ENCODE results near the gene ATP8A2. TPM values are rescaled to one million over a fixed set of nuclear protein-coding genes. Genes with fewer than 3 reads are reported as not detected.

Gene ATP8A2
- total RNA-seq, 1 donor: 0.72 TPM

- no peaks in the 10 kb centered on the region for H3K9me3 ChIP-seq (ENCODE audit: low read depth, low read length)
Observed at GRCh38 chr13:25939961-25940687, 568.4 kb downstream of the ATP8A2 start.

GRCh38 chr13:25943081-25943480 is 571.3 kb downstream of the ATP8A2 start:
- H3K27ac ChIP-seq (ENCODE audit: low read depth, low read length): no peak overlapping the region
- H3K4me2 ChIP-seq (ENCODE audit: insufficient read depth, low read length): no peak overlapping the region
- H3K9me3 ChIP-seq (ENCODE audit: low read depth, low read length): no peaks in the 10 kb centered on the region
- H3K4me1 ChIP-seq (ENCODE audit: insufficient read depth, low read length): no peaks in the 10 kb centered on the region
- no peak overlapping the region for H3K4me3 ChIP-seq (ENCODE audit: insufficient read depth, low read length)
- H3K36me3 ChIP-seq (ENCODE audit: insufficient read depth, low read length): no peaks in the 10 kb centered on the region
- no peak overlapping the region for H2AFZ ChIP-seq (ENCODE audit: low read length)
- H4K20me1 ChIP-seq (ENCODE audit: insufficient read depth, low read length): no peaks in the 10 kb centered on the region
- H3K27me3 ChIP-seq (ENCODE audit: insufficient read depth, low read length): no peaks in the 10 kb centered on the region
- no peaks in the 10 kb centered on the region for H3K79me2 ChIP-seq (ENCODE audit: insufficient read depth, low read length)
- no peak for DNase-seq (ENCODE audit: insufficient read length, low spot score, missing footprints)
- no peak for TF ChIP-seq CTCF (IDR thresholded peaks at IDR 0.05; ENCODE audit: extremely low read depth, low read depth, low read length)

More at GRCh38 chr13:25939961-25940687, 568.4 kb downstream of the ATP8A2 start:
- H3K4me2 ChIP-seq (ENCODE audit: insufficient read depth, low read length): no peak overlapping the region
- H4K20me1 ChIP-seq (ENCODE audit: insufficient read depth, low read length): no peaks in the 10 kb centered on the region
- no peaks in the 10 kb centered on the region for H3K4me1 ChIP-seq (ENCODE audit: insufficient read depth, low read length)
- H3K79me2 ChIP-seq (ENCODE audit: insufficient read depth, low read length): no peaks in the 10 kb centered on the region
- H3K4me3 ChIP-seq (ENCODE audit: insufficient read depth, low read length): no peak overlapping the region
- no peaks in the 10 kb centered on the region for H3K27me3 ChIP-seq (ENCODE audit: insufficient read depth, low read length)
- H3K36me3 ChIP-seq (ENCODE audit: insufficient read depth, low read length): no peaks in the 10 kb centered on the region
- DNase-seq (ENCODE audit: insufficient read length, low spot score, missing footprints): no peak
- H3K27ac ChIP-seq (ENCODE audit: low read depth, low read length): no peak overlapping the region
- no peak for TF ChIP-seq CTCF (IDR thresholded peaks at IDR 0.05; ENCODE audit: extremely low read depth, low read depth, low read length)
- no peak overlapping the region for H2AFZ ChIP-seq (ENCODE audit: low read length)

- Histone ChIP-seq H3K4me1 (ENCODE audit: insufficient read depth, low read length) (no peaks in the 10 kb centered on the region), H3K4me3 (ENCODE audit: insufficient read depth, low read length) (no peak overlapping the region), H3K27ac (ENCODE audit: low read depth, low read length) (no peak overlapping the region), H4K20me1 (ENCODE audit: insufficient read depth, low read length) (no peaks in the 10 kb centered on the region), H3K36me3 (ENCODE audit: insufficient read depth, low read length) (no peaks in the 10 kb centered on the region), H2AFZ (ENCODE audit: low read length) (no peak overlapping the region), H3K27me3 (ENCODE audit: insufficient read depth, low read length) (no peaks in the 10 kb centered on the region), H3K4me2 (ENCODE audit: insufficient read depth, low read length) (no peak overlapping the region), H3K9me3 (ENCODE audit: low read depth, low read length) (no peaks in the 10 kb centered on the region), H3K79me2 (ENCODE audit: insufficient read depth, low read length) (no peaks in the 10 kb centered on the region)
- no peak for TF ChIP-seq CTCF (IDR thresholded peaks at IDR 0.05; ENCODE audit: extremely low read depth, low read depth, low read length)
- no peak for DNase-seq (ENCODE audit: insufficient read length, low spot score, missing footprints)
Observed at GRCh38 chr13:25943658-25944057, 571.9 kb downstream of the ATP8A2 start.

GRCh38 chr13:25945596-25945995 is 573.8 kb downstream of the ATP8A2 start:
- Histone ChIP-seq H3K4me3 (ENCODE audit: insufficient read depth, low read length) (no peak overlapping the region), H3K79me2 (ENCODE audit: insufficient read depth, low read length) (no peaks in the 10 kb centered on the region), H3K9me3 (ENCODE audit: low read depth, low read length) (no peaks in the 10 kb centered on the region), H3K36me3 (ENCODE audit: insufficient read depth, low read length) (no peaks in the 10 kb centered on the region), H3K4me2 (ENCODE audit: insufficient read depth, low read length) (no peak overlapping the region), H3K27ac (ENCODE audit: low read depth, low read length) (no peak overlapping the region), H3K4me1 (ENCODE audit: insufficient read depth, low read length) (no peaks in the 10 kb centered on the region), H2AFZ (ENCODE audit: low read length) (no peak overlapping the region), H3K27me3 (ENCODE audit: insufficient read depth, low read length) (no peaks in the 10 kb centered on the region), H4K20me1 (ENCODE audit: insufficient read depth, low read length) (no peaks in the 10 kb centered on the region)
- no peak for TF ChIP-seq CTCF (IDR thresholded peaks at IDR 0.05; ENCODE audit: extremely low read depth, low read depth, low read length)
- DNase-seq (ENCODE audit: insufficient read length, low spot score, missing footprints): no peak

All from osteoblast (primary cell).